Lung (tissue), 12 donors: Measurements from ENCODE around the gene FRY. TPM values are rescaled to one million over a fixed set of nuclear protein-coding genes. Genes with fewer than 3 reads are reported as not detected.
A peak's percentile ranks its signal among the peaks of the same experiment; 100 is the strongest.

Experiments used
- ATAC-seq: fragments of 200-7000 bp; cut with Tn5 transposase; one replicate; pipeline ENCODE4 v1.9.1; 2020; ENCODE audit warnings: moderate number of reproducible peaks; ENCODE audit not compliant: insufficient read depth, low FRiP score
- DNase-seq, 3 donors: peaks; one replicate each; pipeline ENCODE4 v3.0.0-alpha.2; 2013 to 2017
- H3K27ac ChIP-seq, 2 donors: one replicate each; pipeline ENCODE4 v1.5.1; 2013; ENCODE audit warnings: mild to moderate bottlenecking in 2 of 2, moderate library complexity in 2 of 2, control low read depth in 1 of 2, inconsistent platforms in 1 of 2, low read depth in 1 of 2, low read length in 1 of 2
- H3K27me3 ChIP-seq, 3 donors: one replicate each; pipeline ENCODE4 v1.5.1; 2013; ENCODE audit warnings: low read length in 2 of 3; ENCODE audit not compliant: control insufficient read depth in 3 of 3, insufficient read depth in 3 of 3
- H3K36me3 ChIP-seq, 4 donors: one replicate each; pipeline ENCODE4 v1.5.1; 2013; ENCODE audit warnings: low read length in 4 of 4, mild to moderate bottlenecking in 1 of 4, moderate library complexity in 1 of 4; ENCODE audit not compliant: control insufficient read depth in 4 of 4, insufficient read depth in 4 of 4
- H3K4me1 ChIP-seq, 5 donors: one replicate each; pipeline ENCODE4 v1.5.1; 2013; ENCODE audit warnings: low read length in 5 of 5, mild to moderate bottlenecking in 2 of 5, moderate library complexity in 1 of 5; ENCODE audit not compliant: control insufficient read depth in 5 of 5, insufficient read depth in 5 of 5
- H3K4me3 ChIP-seq: one replicate; pipeline ENCODE4 v1.5.1; 2013; ENCODE audit warnings: mild to moderate bottlenecking, control low read depth, moderate library complexity
- H3K9ac ChIP-seq, 2 donors: one replicate each; pipeline ENCODE4 v1.5.1; 2013; ENCODE audit warnings: low read length in 2 of 2, control low read depth in 1 of 2; ENCODE audit not compliant: insufficient read depth in 1 of 2
- H3K9me3 ChIP-seq, 4 donors: one replicate each; pipeline ENCODE4 v1.5.1; 2013; ENCODE audit warnings: low read length in 3 of 4, mild to moderate bottlenecking in 1 of 4, moderate library complexity in 1 of 4; ENCODE audit not compliant: control insufficient read depth in 4 of 4, insufficient read depth in 3 of 4
- WGBS, 2 donors: extraction: QIAGEN DNeasy Blood & Tissue Kit; methylation state at CpG; one replicate each; pipeline ENCODE4 v1.1.7; 2013; 5-methylcytosine and 5-hydroxymethylcytosine counted together
- polyA plus RNA-seq, 2 donors: library from polyadenylated mRNA; stranded (reverse); fragments of 200-250 nt; gene quantifications; one replicate each; pipeline ENCODE4 v1.2.1, GENCODE V29; 2013
- total RNA-seq, 2 donors: library from RNA; depleted of rRNA in 1 of 2; stranded (reverse); fragments of >200 nt in 1 of 2; gene quantifications; one replicate each; pipeline ENCODE4 v1.2.1, GENCODE V29; 2014 to 2021
- TF ChIP-seq, protein P1 (sequence below): IDR thresholded peaks from 2 replicates; pipeline ENCODE4 v1.5.1; 2012; ENCODE audit warnings: mild to moderate bottlenecking; ENCODE audit errors: control extremely low read depth, extremely low read depth
- donor health status: control.
- donor health status: control.
- donor health status: Bipolar disorder and iron deficiency.
- donor health status: healthy.
- donor health status: DM: yes; HTN: yes; CAD: no.

FRY gene
- total and polyA plus RNA-seq, 4 donors: 7.4 to 79.6 (median 43.9) TPM

DNA sequence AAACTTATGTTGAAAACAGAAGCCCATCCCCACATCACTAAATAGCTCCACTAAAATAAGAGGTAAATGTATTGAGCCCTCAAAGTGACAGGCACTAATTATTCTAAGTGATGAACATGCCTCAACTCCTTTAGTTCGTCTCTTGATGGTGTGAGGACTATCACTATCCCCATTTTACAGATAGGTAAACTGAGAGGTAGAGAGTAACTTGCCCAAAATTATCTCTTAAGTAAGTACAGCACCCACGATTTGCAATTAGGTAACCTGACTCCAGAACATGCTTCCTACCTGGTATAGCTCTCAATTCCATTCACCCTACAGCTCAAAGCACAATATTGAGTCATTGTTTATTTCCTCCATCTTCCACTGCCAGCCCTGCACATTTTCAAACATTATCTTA is 270.9 kb downstream of the FRY start:
- no peak overlapping the region for H3K4me3 ChIP-seq
- DNase-seq: no peak
- no peaks in the 10 kb centered on the region for H3K36me3 ChIP-seq
- no peak for ATAC-seq
- no peaks in the 10 kb centered on the region for H3K4me1 ChIP-seq
- WGBS, 2 donors: 83 to 86% methylated on average over 2 of the region's 2 CpGs
- no peak overlapping the region for H3K9ac ChIP-seq
- TF ChIP-seq, protein P1, sequence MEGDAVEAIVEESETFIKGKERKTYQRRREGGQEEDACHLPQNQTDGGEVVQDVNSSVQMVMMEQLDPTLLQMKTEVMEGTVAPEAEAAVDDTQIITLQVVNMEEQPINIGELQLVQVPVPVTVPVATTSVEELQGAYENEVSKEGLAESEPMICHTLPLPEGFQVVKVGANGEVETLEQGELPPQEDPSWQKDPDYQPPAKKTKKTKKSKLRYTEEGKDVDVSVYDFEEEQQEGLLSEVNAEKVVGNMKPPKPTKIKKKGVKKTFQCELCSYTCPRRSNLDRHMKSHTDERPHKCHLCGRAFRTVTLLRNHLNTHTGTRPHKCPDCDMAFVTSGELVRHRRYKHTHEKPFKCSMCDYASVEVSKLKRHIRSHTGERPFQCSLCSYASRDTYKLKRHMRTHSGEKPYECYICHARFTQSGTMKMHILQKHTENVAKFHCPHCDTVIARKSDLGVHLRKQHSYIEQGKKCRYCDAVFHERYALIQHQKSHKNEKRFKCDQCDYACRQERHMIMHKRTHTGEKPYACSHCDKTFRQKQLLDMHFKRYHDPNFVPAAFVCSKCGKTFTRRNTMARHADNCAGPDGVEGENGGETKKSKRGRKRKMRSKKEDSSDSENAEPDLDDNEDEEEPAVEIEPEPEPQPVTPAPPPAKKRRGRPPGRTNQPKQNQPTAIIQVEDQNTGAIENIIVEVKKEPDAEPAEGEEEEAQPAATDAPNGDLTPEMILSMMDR: no peak
- no peak overlapping the region for H3K27ac ChIP-seq
- no peaks in the 10 kb centered on the region for H3K9me3 ChIP-seq
- peaks cover 0 to 13% (median 10%) of the 10 kb centered on the region in 3 donors for H3K27me3 ChIP-seq

- TF ChIP-seq, protein P1: no peak
- Histone ChIP-seq H3K9ac (no peak overlapping the region), H3K9me3 (no peaks in the 10 kb centered on the region), H3K27me3 (peaks cover 0 to 5% (median 2%) of the 10 kb centered on the region in 3 donors), H3K4me1 (peaks cover 0 to 2% (median 0%) of the 10 kb centered on the region in 5 donors), H3K36me3 (no peaks in the 10 kb centered on the region), H3K4me3 (no peak overlapping the region), H3K27ac (no peak overlapping the region)
- DNase-seq (no peak), ATAC-seq (no peak)
Measured at GRCh38 chr13:32305646-32306045, 274.1 kb downstream of the FRY start.

GRCh38 chr13:32309312-32310133 is 277.9 kb downstream of the FRY start:
- Histone ChIP-seq H3K4me1 (peaks cover 0 to 2% (median 0%) of the 10 kb centered on the region in 5 donors), H3K36me3 (no peaks in the 10 kb centered on the region), H3K9ac (no peak overlapping the region), H3K27me3 (no peaks in the 10 kb centered on the region), H3K9me3 (no peaks in the 10 kb centered on the region), H3K27ac (peak overlapping the region in 1 of 2 donors; percentile 58), H3K4me3 (no peak overlapping the region)
- 19 to 22% methylated on average over 10 of the region's 10 CpGs for WGBS, 2 donors
- DNase-seq (peak in 1 of 3 donors; percentile 14), ATAC-seq (peak; percentile 72)
- TF ChIP-seq, protein P1: no peak
